ENCODE measurements around the gene FREM2. TPM values are rescaled to one million over a fixed set of nuclear protein-coding genes. Genes with fewer than 3 reads are reported as not detected.

The FREM2 gene
- total and polyA plus RNA-seq, 2 donors (not counting 3 experiments of a cell fraction or from before 2014, with no cell fraction given), result under 0.01 TPM; not detected in 1

DNA sequence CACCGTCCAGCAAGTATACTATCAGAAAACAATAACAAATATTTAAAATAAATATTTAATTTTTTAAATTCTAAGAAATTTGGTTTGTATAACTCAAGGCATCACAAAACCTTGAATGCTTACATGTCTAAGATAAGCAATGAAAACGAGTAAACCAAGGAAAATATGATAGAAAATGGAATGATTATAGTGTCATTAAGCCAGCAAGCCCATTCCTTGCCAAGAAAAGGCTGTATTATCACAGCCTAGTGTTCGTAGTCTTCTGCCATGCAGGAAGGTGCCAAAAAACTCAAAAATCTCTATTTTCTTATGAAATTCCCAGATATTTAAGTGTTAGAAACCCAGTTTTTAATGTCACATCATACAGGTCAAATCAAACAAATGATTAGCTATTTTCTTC is 167.3 kb downstream of the FREM2 start:
- Histone ChIP-seq H3K79me2 (ENCODE audit: control insufficient read depth, insufficient read depth, low read length) (no peaks in the 10 kb centered on the region), H3K4me3 (replicated peaks in 1 of 3; ENCODE audit: insufficient read depth in 1 of 3, low read depth in 1 of 3, low read length in 3 of 3) (no peak overlapping the region), H3K4me2 (ENCODE audit: insufficient read depth, low read length) (no peak overlapping the region), H3K27me3 (ENCODE audit: control insufficient read depth in 2 of 2, insufficient read depth in 2 of 2, low read length in 2 of 2) (no peaks in the 10 kb centered on the region), H3K9me1 (replicated peaks; ENCODE audit: control insufficient read depth, extremely low read depth, insufficient read depth, low read length) (no peaks in the 10 kb centered on the region), H4K20me1 (replicated peaks; ENCODE audit: control insufficient read depth, extremely low read depth, insufficient read depth, low read length) (no peaks in the 10 kb centered on the region), H3K9ac (replicated peaks; ENCODE audit: extremely low read depth, insufficient read depth, low read length) (no peak overlapping the region), H2AFZ (ENCODE audit: low read depth, low read length) (no peak overlapping the region), H3K4me1 (ENCODE audit: control insufficient read depth, extremely low read depth, insufficient read depth, low read length) (no peaks in the 10 kb centered on the region), H3K36me3 (ENCODE audit: control insufficient read depth in 2 of 2, extremely low read depth in 1 of 2, insufficient read depth in 2 of 2, low read length in 2 of 2) (no peaks in the 10 kb centered on the region), H3K27ac (ENCODE audit: insufficient read depth, low read depth, low read length) (no peak overlapping the region), H3K9me3 (replicated peaks; ENCODE audit: control insufficient read depth, insufficient read depth, low read length) (no peaks in the 10 kb centered on the region)
- FAIRE-seq (no peak), DNase-seq (ENCODE audit: low read depth, low spot score) (no peak)
- no TSS peak for BruUV-seq (replicated peaks)
- ChIA-PET CTCF (no interaction called here), POLR2A (no interaction called here)
- TF ChIP-seq POLR2AphosphoS5 (IDR thresholded peaks at IDR 0.05; ENCODE audit: insufficient read depth, low read depth, low read length) (no peak), FOS (IDR thresholded peaks at IDR 0.05; ENCODE audit: borderline replicate concordance, insufficient read depth, low read length) (no peak), MYC (IDR thresholded peaks at IDR 0.05; ENCODE audit: low read depth, low read length) (no peak), GATA2 (IDR thresholded peaks at IDR 0.05; ENCODE audit: insufficient read depth, insufficient read length, low read depth, low read length) (no peak), EZH2 (IDR thresholded peaks at IDR 0.05; ENCODE audit: borderline replicate concordance, low read depth, low read length, severe bottlenecking) (no peak), JUN (IDR thresholded peaks at IDR 0.05; ENCODE audit: borderline replicate concordance, insufficient read depth, insufficient read length, low read depth) (no peak), POLR2A (IDR thresholded peaks at IDR 0.05; ENCODE audit: low read depth, low read length) (no peak)
- TF ChIP-seq, protein P1, sequence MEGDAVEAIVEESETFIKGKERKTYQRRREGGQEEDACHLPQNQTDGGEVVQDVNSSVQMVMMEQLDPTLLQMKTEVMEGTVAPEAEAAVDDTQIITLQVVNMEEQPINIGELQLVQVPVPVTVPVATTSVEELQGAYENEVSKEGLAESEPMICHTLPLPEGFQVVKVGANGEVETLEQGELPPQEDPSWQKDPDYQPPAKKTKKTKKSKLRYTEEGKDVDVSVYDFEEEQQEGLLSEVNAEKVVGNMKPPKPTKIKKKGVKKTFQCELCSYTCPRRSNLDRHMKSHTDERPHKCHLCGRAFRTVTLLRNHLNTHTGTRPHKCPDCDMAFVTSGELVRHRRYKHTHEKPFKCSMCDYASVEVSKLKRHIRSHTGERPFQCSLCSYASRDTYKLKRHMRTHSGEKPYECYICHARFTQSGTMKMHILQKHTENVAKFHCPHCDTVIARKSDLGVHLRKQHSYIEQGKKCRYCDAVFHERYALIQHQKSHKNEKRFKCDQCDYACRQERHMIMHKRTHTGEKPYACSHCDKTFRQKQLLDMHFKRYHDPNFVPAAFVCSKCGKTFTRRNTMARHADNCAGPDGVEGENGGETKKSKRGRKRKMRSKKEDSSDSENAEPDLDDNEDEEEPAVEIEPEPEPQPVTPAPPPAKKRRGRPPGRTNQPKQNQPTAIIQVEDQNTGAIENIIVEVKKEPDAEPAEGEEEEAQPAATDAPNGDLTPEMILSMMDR (IDR thresholded peaks at IDR 0.05; ENCODE audit: extremely low read depth in 1 of 2, insufficient read depth in 1 of 2, low read depth in 1 of 2, low read length in 2 of 2), result no peak
- TF ChIP-seq, protein P2, sequence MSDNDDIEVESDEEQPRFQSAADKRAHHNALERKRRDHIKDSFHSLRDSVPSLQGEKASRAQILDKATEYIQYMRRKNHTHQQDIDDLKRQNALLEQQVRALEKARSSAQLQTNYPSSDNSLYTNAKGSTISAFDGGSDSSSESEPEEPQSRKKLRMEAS (IDR thresholded peaks at IDR 0.05; ENCODE audit: insufficient read depth, insufficient read length), result no peak
- intact Hi-C loops (cut with micrococcal nuclease) (no loop called here), dilution Hi-C loops (cut with MboI; ENCODE audit: extremely low pct_ligation_motif_present, low sequenced_read_pairs) (no loop called here)

Data from endothelial cell of umbilical vein (primary cell).